Epithelial cell of alveolus of lung (primary cell): Measurements from ENCODE around the gene MANEA. TPM values are rescaled to one million over a fixed set of nuclear protein-coding genes. Genes with fewer than 3 reads are reported as not detected.

Experiments
- total RNA-seq: library from RNA; depleted of rRNA; stranded (reverse); fragments of >200 nt; gene quantifications from 2 replicates; pipeline ENCODE4 v1.2.1, GENCODE V29; 2015

MANEA gene, protein sequence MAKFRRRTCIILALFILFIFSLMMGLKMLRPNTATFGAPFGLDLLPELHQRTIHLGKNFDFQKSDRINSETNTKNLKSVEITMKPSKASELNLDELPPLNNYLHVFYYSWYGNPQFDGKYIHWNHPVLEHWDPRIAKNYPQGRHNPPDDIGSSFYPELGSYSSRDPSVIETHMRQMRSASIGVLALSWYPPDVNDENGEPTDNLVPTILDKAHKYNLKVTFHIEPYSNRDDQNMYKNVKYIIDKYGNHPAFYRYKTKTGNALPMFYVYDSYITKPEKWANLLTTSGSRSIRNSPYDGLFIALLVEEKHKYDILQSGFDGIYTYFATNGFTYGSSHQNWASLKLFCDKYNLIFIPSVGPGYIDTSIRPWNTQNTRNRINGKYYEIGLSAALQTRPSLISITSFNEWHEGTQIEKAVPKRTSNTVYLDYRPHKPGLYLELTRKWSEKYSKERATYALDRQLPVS
- 17.7 and 18.4 TPM in 2 replicates for total RNA-seq

DNA sequence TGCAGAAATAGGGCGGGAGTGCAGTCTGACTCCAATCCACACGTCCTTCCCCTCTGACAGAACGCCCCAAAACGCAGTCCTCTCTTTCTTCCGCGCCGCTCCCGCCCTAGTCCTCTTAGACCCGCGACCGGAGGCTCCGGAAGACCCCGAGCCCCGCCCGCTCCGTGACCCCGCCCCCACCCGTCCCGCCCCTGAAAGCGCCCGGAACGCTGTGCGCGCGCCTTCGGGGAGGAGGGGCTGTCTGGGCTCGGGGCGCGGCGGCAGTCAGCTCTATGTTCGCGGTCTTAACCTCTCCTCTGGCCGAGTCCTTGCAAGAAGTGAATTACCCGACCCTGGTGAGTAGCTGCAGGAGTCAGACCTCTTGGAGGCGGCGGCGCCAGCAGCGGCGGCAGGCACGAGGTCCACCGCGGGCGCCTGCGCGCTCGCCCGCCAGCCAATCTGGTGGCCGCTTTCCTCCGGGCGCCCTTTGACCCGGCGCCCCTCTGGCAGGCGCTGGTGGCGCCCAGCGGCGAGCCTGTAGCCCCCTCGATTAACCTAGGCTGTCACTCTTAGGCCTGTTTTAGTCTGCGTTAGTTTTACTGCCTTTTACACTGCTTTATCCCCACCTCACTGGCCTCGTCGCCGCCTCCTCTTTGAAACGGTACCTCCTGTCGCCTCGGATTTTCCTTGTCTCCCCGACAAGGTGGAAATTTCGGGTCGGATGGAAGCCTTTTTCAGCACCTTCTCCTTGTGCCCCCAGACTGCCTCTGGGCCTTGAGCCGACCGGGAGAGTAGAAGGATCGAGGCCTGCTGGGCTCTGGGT lies at the start of gene MANEA:
MANEA (plus strand) TSS at position 232 of the 802 bp plus-strand sequence. CDS start 8,905 bp downstream, outside the sequence.

